K562 (cell line): ENCODE data around the gene ZNF699. TPM values are rescaled to one million over a fixed set of nuclear protein-coding genes. Genes with fewer than 3 reads are reported as not detected.

Experiments
- ATAC-seq: fragments of 200-7000 bp; cut with Tn5 transposase; 3 replicates; pipeline ENCODE4 v1.9.1; 2020; ENCODE audit warnings: moderate library complexity
- BruUV-seq: library from RNA; stranded (reverse); fragments of 400-500 nt; replicated peaks from 2 replicates; lab custom pipeline; 2021; lab: Mats Ljungman, UMichigan
- CTCF ChIA-PET: fragments of 300-600 bp; formaldehyde crosslinking; extraction: SDS; loops from one replicate; lab custom pipeline; 2021; ENCODE audit warnings: low intra/inter-chr PET ratio; lab: Yijun Ruan, JAX
- POLR2A ChIA-PET: fragments of 300-600, 350-650 bp; sonication (Branson Sonifier 250); formaldehyde crosslinking; extraction: SDS; loops from one replicate; lab custom pipeline; 2021; ENCODE audit warnings: antibody characterized with exemption, inconsistent platforms; lab: Yijun Ruan, JAX
- DNase-seq, 4 experiments: peaks; one replicate each; pipeline versions ENCODE4 v3.0.0 to v3.0.0-alpha.2; 2011 to 2018; ENCODE audit warnings: low spot score in 3 of 4, mixed read lengths in 3 of 4; ENCODE audit errors: extremely low read depth in 1 of 4
- FAIRE-seq: peaks from 2 replicates; lab custom pipeline; 2011; peaks lifted over from hg19 to GRCh38; lab: Jason Lieb, UNC
- H2AFZ ChIP-seq: 2 replicates; pipeline ENCODE4 v1.6.0; 2011; ENCODE audit warnings: low read depth, low read length, control low read depth, inconsistent platforms
- H3K27ac ChIP-seq: fragments of 200-600 bp; 3 replicates; pipeline ENCODE4 v1.8.0; 2011; ENCODE audit warnings: low read depth, mild to moderate bottlenecking, control low read depth, inconsistent platforms, low read length, moderate library complexity, mixed read lengths; ENCODE audit errors: extremely low read depth
- H3K27me3 ChIP-seq, 2 experiments: fragments of 300-600 bp in 1 of 2; 2 replicates in 1 of 2; 3 replicates in 1 of 2; pipeline versions ENCODE4 v1.6.0 to v1.8.0; 2011; ENCODE audit warnings: inconsistent platforms in 2 of 2, low read length in 2 of 2, mild to moderate bottlenecking in 1 of 2, mixed read lengths in 1 of 2, moderate library complexity in 1 of 2; ENCODE audit not compliant: control insufficient read depth in 2 of 2, insufficient read depth in 2 of 2
- H3K36me3 ChIP-seq: fragments of 300-600 bp; 3 replicates; pipeline ENCODE4 v1.8.0; 2011; ENCODE audit warnings: mild to moderate bottlenecking, low read length, inconsistent platforms; ENCODE audit not compliant: control insufficient read depth, insufficient read depth
- H3K4me1 ChIP-seq, 2 experiments: fragments of 200-600 bp in 1 of 2; replicated peaks in 1 of 2; 2 replicates in 1 of 2; 3 replicates in 1 of 2; pipeline versions ENCODE4 v1.5.1 to v1.8.0; 2011; ENCODE audit warnings: inconsistent platforms in 2 of 2, low read length in 2 of 2, mild to moderate bottlenecking in 1 of 2, mixed read lengths in 1 of 2, moderate library complexity in 1 of 2; ENCODE audit not compliant: control insufficient read depth in 2 of 2, insufficient read depth in 2 of 2
- H3K4me2 ChIP-seq: 2 replicates; pipeline ENCODE4 v1.6.1; 2011; ENCODE audit warnings: low read length, control low read depth, inconsistent platforms, mixed read lengths; ENCODE audit not compliant: insufficient read depth
- H3K4me3 ChIP-seq: fragments of 200-600 bp; sonication (generic), shearing (Covaris generic); 2 replicates; pipeline ENCODE4 v1.5.1; 2016; ENCODE audit warnings: control low read depth, inconsistent platforms
- H3K79me2 ChIP-seq: fragments of 200-600 bp; 3 replicates; pipeline ENCODE4 v1.8.0; 2011; ENCODE audit warnings: low read length, inconsistent platforms; ENCODE audit not compliant: control insufficient read depth, insufficient read depth
- H3K9ac ChIP-seq, 2 experiments: 2 replicates each; pipeline versions ENCODE4 v1.6.0 to v1.6.1; 2011; ENCODE audit warnings: low read depth in 2 of 2, low read length in 2 of 2, control low read depth in 1 of 2, inconsistent platforms in 1 of 2, mild to moderate bottlenecking in 1 of 2, mixed read lengths in 1 of 2; ENCODE audit not compliant: insufficient read depth in 1 of 2
- H3K9me1 ChIP-seq: one replicate; pipeline ENCODE4 v1.6.0; 2011; ENCODE audit warnings: inconsistent platforms, mild to moderate bottlenecking, low read length, moderate library complexity; ENCODE audit not compliant: control insufficient read depth, insufficient read depth
- H3K9me3 ChIP-seq: replicated peaks from 2 replicates; pipeline ENCODE4 v1.5.1; 2011; ENCODE audit warnings: low read depth, low read length, inconsistent platforms; ENCODE audit not compliant: control insufficient read depth, insufficient read depth
- H4K20me1 ChIP-seq: replicated peaks from 2 replicates; pipeline ENCODE4 v1.6.1; 2011; ENCODE audit warnings: low read length, inconsistent platforms, mixed read lengths; ENCODE audit not compliant: control insufficient read depth, insufficient read depth
- CREB3L1 ChIP-seq: fragments of 450-650 bp; IDR thresholded peaks from 2 replicates; pipeline ENCODE4 v1.6.1; 2014; ENCODE audit warnings: low read depth, mild to moderate bottlenecking, moderate library complexity, borderline replicate concordance
- PHF21A ChIP-seq: fragments of 450-650 bp; IDR thresholded peaks from 2 replicates; pipeline ENCODE4 v1.6.1; 2017; ENCODE audit warnings: low read depth, borderline replicate concordance
- PPARD ChIP-seq: fragments of 250-450 bp; sonication (Bioruptor Pico); IDR thresholded peaks from 2 replicates; pipeline ENCODE4 v1.8.0; 2022; ENCODE audit warnings: inconsistent platforms, mild to moderate bottlenecking, moderate library complexity
- RFX1 ChIP-seq: fragments of 450-650 bp; IDR thresholded peaks from 2 replicates; pipeline ENCODE4 v1.6.1; 2016; ENCODE audit warnings: mild to moderate bottlenecking, moderate library complexity
- STAG1 ChIP-seq: sonication (generic); formaldehyde crosslinking; IDR thresholded peaks from 2 replicates; pipeline ENCODE4 v1.5.0; 2020; ENCODE audit warnings: missing genetic modification reagents, borderline replicate concordance
- ZNF165 ChIP-seq: fragments of 250-450 bp; sonication (Bioruptor Pico); IDR thresholded peaks from 2 replicates; pipeline ENCODE4 v1.4.0; 2020; ENCODE audit warnings: borderline replicate concordance
- ZNF23 ChIP-seq: fragments of 250-450 bp; sonication (Bioruptor Pico); IDR thresholded peaks from 2 replicates; pipeline ENCODE4 v1.4.0; 2020; ENCODE audit warnings: mild to moderate bottlenecking
- ZNF407 ChIP-seq: fragments of 450-650 bp; IDR thresholded peaks from 2 replicates; pipeline ENCODE4 v1.6.1; 2016; ENCODE audit warnings: low read depth
- ZNF699 ChIP-seq: fragments of 250-450 bp; sonication (Bioruptor Pico); IDR thresholded peaks from 2 replicates; pipeline ENCODE4 v1.8.0; 2021; ENCODE audit warnings: mild to moderate bottlenecking, moderate library complexity; ENCODE audit not compliant: insufficient replicate concordance
- WGBS: fragments of 100-300 bp; shearing (Covaris generic); methylation state at CpG from one replicate; pipeline ENCODE4 v1.1.6; 2016; ENCODE audit warnings: low coverage, mixed read lengths; ENCODE audit not compliant: insufficient coverage; ENCODE audit errors: missing lambda C conversion rate; 5-methylcytosine and 5-hydroxymethylcytosine counted together
- in situ Hi-C: fragments of 300-500 bp; cut with MboI; formaldehyde crosslinking; loops from 4 replicates; pipeline ENCODE4 v1.15.0; 2018; ENCODE audit warnings: inconsistent platforms, mixed read lengths
- intact Hi-C: fragments of 100-400 bp; cut with micrococcal nuclease; formaldehyde crosslinking; loops from 2 replicates; pipeline ENCODE4 v1.14.2; 2022
- polyA plus RNA-seq, 8 experiments: library from polyadenylated mRNA; depleted of rRNA in 4 of 8; stranded (reverse) in 5 of 8; unstranded in 3 of 8; fragments of >200 nt; fragmentation: Nextera tagmentation in 2 of 8; fragmentation: Illumina TruSeq in 1 of 8; extraction: Ambion mirVana in 2 of 8; extraction: Trizol in 1 of 8; gene quantifications; 2 replicates each; pipeline versions ENCODE4 v1.2.1 to v1.2.3, GENCODE V29; 2011 to 2014; ENCODE audit warnings: inconsistent platforms in 1 of 8, missing spikeins in 1 of 8
- total RNA-seq, 7 experiments: library from RNA; depleted of rRNA in 6 of 7; stranded (reverse); fragments of >200 nt in 6 of 7; fragmentation: Illumina TruSeq in 2 of 7; extraction: Trizol in 2 of 7; gene quantifications; 2 replicates each; pipeline versions ENCODE4 v1.2.1 to v1.2.3, GENCODE V29; 2011 to 2021; ENCODE audit warnings: low replicate concordance in 1 of 7
- TF ChIP-seq, protein P1 (sequence below): fragments of 250-450 bp; sonication (Bioruptor Pico); IDR thresholded peaks from 2 replicates; pipeline ENCODE4 v1.5.1; 2021; ENCODE audit warnings: mild to moderate bottlenecking

Gene ZNF699
- total and polyA plus RNA-seq, 9 of the 15 experiments (the other 6 are each of a cell fraction or from before 2014, with no cell fraction given), result 0.08 to 4.1 (median 3.1) TPM

- H2AFZ ChIP-seq, result no peak overlapping the region
- 2% methylated on average over 4 of the region's 4 CpGs for WGBS
- H3K4me1 ChIP-seq, result peaks cover 0 to 6% of the 10 kb centered on the region in 2 experiments; a peak in 2 of 5 replicates
- DNase-seq (no peak), ATAC-seq (no peak), FAIRE-seq (no peak)
- no peak overlapping the region for H3K4me3 ChIP-seq
- POLR2A ChIA-PET, result no interaction called here
- H3K27ac ChIP-seq, result no peak overlapping the region
- BruUV-seq, result no TSS peak
- no peaks in the 10 kb centered on the region for H3K9me1 ChIP-seq
- no peaks in the 10 kb centered on the region for H3K27me3 ChIP-seq
- no peaks in the 10 kb centered on the region for H3K36me3 ChIP-seq
- intact Hi-C loops (loop anchor here (5.0 kb wide), 2 partner anchors 269 to 479 kb away; partner anchors contain the start of gene ZNF121), in situ Hi-C loops (no loop called here)
- H3K4me2 ChIP-seq, result no peak overlapping the region
- H3K9me3 ChIP-seq, result no peaks in the 10 kb centered on the region
- H3K9ac ChIP-seq, result no peak overlapping the region
- CTCF ChIA-PET, result no interaction called here
- H3K79me2 ChIP-seq, result peaks cover 1% of the 10 kb centered on the region
- no peaks in the 10 kb centered on the region for H4K20me1 ChIP-seq
- TF ChIP-seq PPARD (CRISPR knock-in tag), result no peak
- TF ChIP-seq CREB3L1, result no peak
- TF ChIP-seq, protein P1, sequence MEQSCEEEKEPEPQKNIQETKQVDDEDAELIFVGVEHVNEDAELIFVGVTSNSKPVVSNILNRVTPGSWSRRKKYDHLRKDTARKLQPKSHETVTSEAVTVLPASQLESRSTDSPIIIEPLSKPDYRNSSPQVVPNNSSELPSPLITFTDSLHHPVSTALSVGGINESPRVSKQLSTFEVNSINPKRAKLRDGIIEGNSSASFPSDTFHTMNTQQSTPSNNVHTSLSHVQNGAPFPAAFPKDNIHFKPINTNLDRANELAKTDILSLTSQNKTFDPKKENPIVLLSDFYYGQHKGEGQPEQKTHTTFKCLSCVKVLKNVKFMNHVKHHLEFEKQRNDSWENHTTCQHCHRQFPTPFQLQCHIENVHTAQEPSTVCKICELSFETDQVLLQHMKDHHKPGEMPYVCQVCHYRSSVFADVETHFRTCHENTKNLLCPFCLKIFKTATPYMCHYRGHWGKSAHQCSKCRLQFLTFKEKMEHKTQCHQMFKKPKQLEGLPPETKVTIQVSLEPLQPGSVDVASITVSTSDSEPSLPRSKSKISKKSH (CRISPR knock-in tag), result no peak
- TF ChIP-seq ZNF407, result no peak
- no peak for TF ChIP-seq RFX1
- no peak for TF ChIP-seq ZNF165 (CRISPR knock-in tag)
- no peak for TF ChIP-seq ZNF23 (CRISPR knock-in tag)
- no peak for TF ChIP-seq STAG1 (CRISPR knock-in tag)
- TF ChIP-seq PHF21A, result no peak
- TF ChIP-seq ZNF699, result no peak
These were observed 4.1 kb upstream of the ZNF699 start for GRCh38 chr19:9313756-9314155.
